ENCODE results near the gene PLCB4.

The PLCB4 gene

GRCh38 chr20:9508696-9509178 is 439.9 kb downstream of the PLCB4 start:
- DNase-seq: no peak

- no peak for DNase-seq
Measured at GRCh38 chr20:9509246-9509645, 440.4 kb downstream of the PLCB4 start.

GRCh38 chr20:9510911-9511310 is 442.0 kb downstream of the PLCB4 start:
- no peak for DNase-seq

GRCh38 chr20:9514072-9514460 is 445.2 kb downstream of the PLCB4 start:
- DNase-seq: no peak

GRCh38 chr20:9514461-9515213 is 445.8 kb downstream of the PLCB4 start, which contains the start of gene LAMP5:
LAMP5 (plus strand) TSS chr20:9514590; CDS start chr20:9514853, 263 bp downstream.
- peak; percentile 19 for DNase-seq

- DNase-seq: no peak
Measured at GRCh38 chr20:9515214-9515585, 446.3 kb downstream of the PLCB4 start.

- no peak for DNase-seq
Measured at GRCh38 chr20:9515741-9516233, 446.9 kb downstream of the PLCB4 start.

GRCh38 chr20:9516234-9516871 is 447.5 kb downstream of the PLCB4 start:
- DNase-seq: no peak

GRCh38 chr20:9517297-9518162 is 448.6 kb downstream of the PLCB4 start:
- DNase-seq: no peak

GRCh38 chr20:9518576-9519175 is 449.8 kb downstream of the PLCB4 start:
- DNase-seq: no peak

GRCh38 chr20:9520086-9520485 is 451.2 kb downstream of the PLCB4 start:
- no peak for DNase-seq

- DNase-seq: no peak
Measured at GRCh38 chr20:9523636-9524035, 454.7 kb downstream of the PLCB4 start.

All from NCI-H1092 (cell line).